Measurements from ENCODE around the gene UNC119. TPM values are rescaled to one million over a fixed set of nuclear protein-coding genes. Genes with fewer than 3 reads are reported as not detected.

The UNC119 gene
- total and polyA plus RNA-seq, 2 of the 13 experiments (the other 11 are each of a cell fraction or from before 2014, with no cell fraction given): 10.4 to 63.1 TPM

- TF ChIP-seq, protein P1, sequence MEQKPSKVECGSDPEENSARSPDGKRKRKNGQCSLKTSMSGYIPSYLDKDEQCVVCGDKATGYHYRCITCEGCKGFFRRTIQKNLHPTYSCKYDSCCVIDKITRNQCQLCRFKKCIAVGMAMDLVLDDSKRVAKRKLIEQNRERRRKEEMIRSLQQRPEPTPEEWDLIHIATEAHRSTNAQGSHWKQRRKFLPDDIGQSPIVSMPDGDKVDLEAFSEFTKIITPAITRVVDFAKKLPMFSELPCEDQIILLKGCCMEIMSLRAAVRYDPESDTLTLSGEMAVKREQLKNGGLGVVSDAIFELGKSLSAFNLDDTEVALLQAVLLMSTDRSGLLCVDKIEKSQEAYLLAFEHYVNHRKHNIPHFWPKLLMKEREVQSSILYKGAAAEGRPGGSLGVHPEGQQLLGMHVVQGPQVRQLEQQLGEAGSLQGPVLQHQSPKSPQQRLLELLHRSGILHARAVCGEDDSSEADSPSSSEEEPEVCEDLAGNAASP (CRISPR knock-in tag; IDR thresholded peaks at IDR 0.05; ENCODE audit: borderline replicate concordance): peak; percentile 21
- no peak for TF ChIP-seq RAD21 (CRISPR knock-in tag; IDR thresholded peaks at IDR 0.05)
- TF ChIP-seq IRF2 (CRISPR knock-in tag; IDR thresholded peaks at IDR 0.05): no peak
- TF ChIP-seq HIVEP1 (CRISPR knock-in tag; IDR thresholded peaks at IDR 0.05): peak; percentile 49
- TF ChIP-seq ZNF205 (CRISPR knock-in tag; IDR thresholded peaks at IDR 0.05): no peak
- peak; percentile 97 for TF ChIP-seq TFDP2 (CRISPR knock-in tag; IDR thresholded peaks at IDR 0.05)
- no peak for TF ChIP-seq TP53 (CRISPR knock-in tag; conservative IDR thresholded peaks at IDR 0.05)
- no peak for TF ChIP-seq ZBTB34 (CRISPR knock-in tag; IDR thresholded peaks at IDR 0.05)
- no peak for TF ChIP-seq NFE2L1 (CRISPR knock-in tag; IDR thresholded peaks at IDR 0.05; ENCODE audit: borderline replicate concordance)
- no peak for TF ChIP-seq ZNF530 (CRISPR knock-in tag; IDR thresholded peaks at IDR 0.05; ENCODE audit: low read depth)
- no peak for TF ChIP-seq ZNF557 (CRISPR knock-in tag; IDR thresholded peaks at IDR 0.05)
- no peak for TF ChIP-seq IKZF4 (CRISPR knock-in tag; IDR thresholded peaks at IDR 0.05; ENCODE audit: borderline replicate concordance, low read depth, not compliant biosample characterization)
- peak; percentile 61; the same call in 1 of the 2 replicates for TF ChIP-seq MXD1 (CRISPR knock-in tag; IDR thresholded peaks at IDR 0.05)
- no peak for TF ChIP-seq USF2 (IDR thresholded peaks at IDR 0.05; ENCODE audit: low read depth, low read length)
- TF ChIP-seq USF2 (CRISPR knock-in tag; IDR thresholded peaks at IDR 0.05; ENCODE audit: borderline replicate concordance): no peak
- TF ChIP-seq ARNT2 (CRISPR knock-in tag; IDR thresholded peaks at IDR 0.05; ENCODE audit: low read depth): peak; percentile 74
- no peak; a peak in 1 of 4 replicates for TF ChIP-seq HMGXB4 (CRISPR knock-in tag; IDR thresholded peaks at IDR 0.05; ENCODE audit: borderline replicate concordance in 1 of 2, low read depth in 1 of 2)
- TF ChIP-seq MLLT10 (CRISPR knock-in tag; IDR thresholded peaks at IDR 0.05): no peak
- TF ChIP-seq, protein P2, sequence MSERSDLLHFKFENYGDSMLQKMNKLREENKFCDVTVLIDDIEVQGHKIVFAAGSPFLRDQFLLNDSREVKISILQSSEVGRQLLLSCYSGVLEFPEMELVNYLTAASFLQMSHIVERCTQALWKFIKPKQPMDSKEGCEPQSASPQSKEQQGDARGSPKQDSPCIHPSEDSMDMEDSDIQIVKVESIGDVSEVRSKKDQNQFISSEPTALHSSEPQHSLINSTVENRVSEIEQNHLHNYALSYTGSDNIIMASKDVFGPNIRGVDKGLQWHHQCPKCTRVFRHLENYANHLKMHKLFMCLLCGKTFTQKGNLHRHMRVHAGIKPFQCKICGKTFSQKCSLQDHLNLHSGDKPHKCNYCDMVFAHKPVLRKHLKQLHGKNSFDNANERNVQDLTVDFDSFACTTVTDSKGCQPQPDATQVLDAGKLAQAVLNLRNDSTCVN (CRISPR knock-in tag; IDR thresholded peaks at IDR 0.05; ENCODE audit: borderline replicate concordance): no peak
- TF ChIP-seq ETV6 (CRISPR knock-in tag; conservative IDR thresholded peaks at IDR 0.05): no peak
These were observed 46.4 kb upstream of the UNC119 start, which contains the start of gene SPAG5 (continued) for GRCh38 chr17:28598799-28599310.
